ENCODE results near the gene KLK4.

The KLK4 gene

GRCh38 chr19:50911206-50912101 is at the start of gene KLK4:
Gene KLK4, minus strand, starts transcription at chr19:50911395. Its CDS starts 657 bp downstream, at chr19:50910738.
- DNase-seq = no peak

GRCh38 chr19:50959731-50960500 is 48.7 kb upstream of the KLK4 start:
- DNase-seq = no peak

- no peak for DNase-seq
Observed at GRCh38 chr19:50957587-50957986, 46.4 kb upstream of the KLK4 start.

GRCh38 chr19:50952910-50953309 is 41.7 kb upstream of the KLK4 start, which contains the start of gene KLK5:
Gene KLK5, minus strand, starts transcription at chr19:50953038. Its CDS starts 381 bp downstream, at chr19:50952657.
- no peak for DNase-seq

GRCh38 chr19:50949861-50950260 is 38.7 kb upstream of the KLK4 start:
- no peak for DNase-seq

- DNase-seq = no peak
Observed at GRCh38 chr19:50947123-50947522, 35.9 kb upstream of the KLK4 start.

- DNase-seq = no peak
Observed at GRCh38 chr19:50944795-50945194, 33.6 kb upstream of the KLK4 start.

- DNase-seq = no peak
Observed at GRCh38 chr19:50943074-50943828, 32.1 kb upstream of the KLK4 start.

GRCh38 chr19:50939596-50939995 is 28.4 kb upstream of the KLK4 start:
- DNase-seq = no peak

GRCh38 chr19:50933640-50934039 is 22.4 kb upstream of the KLK4 start:
- no peak for DNase-seq

GRCh38 chr19:50932690-50933083 is 21.5 kb upstream of the KLK4 start:
- no peak for DNase-seq

- no peak for DNase-seq
Observed at GRCh38 chr19:50932018-50932689, 21.0 kb upstream of the KLK4 start.

GRCh38 chr19:50931023-50931422 is 19.8 kb upstream of the KLK4 start:
- no peak for DNase-seq

- no peak for DNase-seq
Observed at GRCh38 chr19:50928831-50929230, 17.6 kb upstream of the KLK4 start.

- DNase-seq = no peak
Observed at GRCh38 chr19:50926144-50926543, 14.9 kb upstream of the KLK4 start.

GRCh38 chr19:50925734-50926133 is 14.5 kb upstream of the KLK4 start:
- DNase-seq = no peak

- no peak for DNase-seq
Observed at GRCh38 chr19:50924586-50924985, 13.4 kb upstream of the KLK4 start.

- DNase-seq = peak; percentile 60
Observed at GRCh38 chr19:50922317-50922853, 11.2 kb upstream of the KLK4 start.

- no peak for DNase-seq
Observed at GRCh38 chr19:50921426-50922316, 10.5 kb upstream of the KLK4 start.

GRCh38 chr19:50916069-50916468 is 4.9 kb upstream of the KLK4 start:
- DNase-seq = no peak
